GM19351 (cell line): ENCODE measurements around the gene CSDE1.

ENCODE experiments used
- ATAC-seq: cut with Tn5 transposase; IDR thresholded peaks from one replicate; pipeline ENCODE4 v1.9.1; 2021; ENCODE audit warnings: mild to moderate bottlenecking, moderate library complexity; ENCODE audit not compliant: unreplicated experiment

Gene CSDE1

GRCh38 chr1:114750780-114751179 is 7.0 kb downstream of the CSDE1 start:
- no peak for ATAC-seq

GRCh38 chr1:114749835-114750234 is 7.9 kb downstream of the CSDE1 start:
- ATAC-seq, result no peak

GRCh38 chr1:114746450-114747121 is 11.2 kb downstream of the CSDE1 start:
- no peak for ATAC-seq

- no peak for ATAC-seq
These were observed 12.5 kb downstream of the CSDE1 start for GRCh38 chr1:114745291-114745690.

- ATAC-seq, result no peak
These were observed 15.6 kb downstream of the CSDE1 start for GRCh38 chr1:114741963-114742746.

- ATAC-seq, result no peak
These were observed 17.5 kb downstream of the CSDE1 start for GRCh38 chr1:114740331-114740730.

DNA sequence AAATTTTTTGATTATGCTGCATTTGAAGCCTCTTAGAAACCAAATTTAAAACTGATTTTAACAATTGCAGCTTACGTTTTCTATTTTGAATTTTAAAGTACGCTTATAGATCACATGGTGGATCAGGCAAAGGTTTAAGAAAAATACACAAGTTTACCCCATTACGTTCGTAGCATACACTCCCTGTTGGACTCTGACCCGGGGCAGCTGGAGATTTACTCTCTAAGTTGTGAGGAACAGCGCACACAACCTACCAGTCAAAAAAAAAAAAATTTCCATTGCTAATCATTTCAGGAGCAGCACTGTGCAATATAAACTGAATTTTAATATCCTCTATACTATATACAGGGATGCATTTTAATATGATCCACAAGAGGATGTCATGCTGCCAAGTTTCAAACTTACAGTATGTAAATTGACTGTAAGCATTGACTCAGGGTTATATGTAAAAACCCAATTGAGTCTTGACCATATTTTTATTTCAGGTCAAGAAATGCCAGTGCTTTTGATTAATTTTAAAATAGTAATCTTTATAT is 20.4 kb downstream of the CSDE1 start:
- no peak for ATAC-seq

DNA sequence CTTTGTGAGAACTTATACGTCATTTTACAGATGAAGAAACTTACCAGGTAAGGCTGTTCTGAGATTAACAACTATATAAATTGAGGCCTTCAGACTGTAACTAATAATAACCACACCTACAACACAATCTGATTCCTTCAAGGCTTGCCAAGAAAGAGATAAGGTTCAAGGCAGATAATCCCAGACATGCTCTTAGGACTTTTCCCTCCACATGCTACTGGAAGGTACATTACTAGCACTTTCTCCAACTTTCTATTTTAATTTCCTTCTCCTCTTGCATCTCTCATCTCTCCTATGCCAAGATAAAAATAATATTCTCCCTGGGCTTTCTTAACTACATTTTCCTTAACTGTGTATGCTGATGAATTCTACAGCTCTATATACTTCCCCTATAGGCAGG is 22.3 kb downstream of the CSDE1 start:
- ATAC-seq, result no peak

- ATAC-seq, result no peak
These were observed 28.0 kb downstream of the CSDE1 start for GRCh38 chr1:114729782-114730181.

GRCh38 chr1:114728553-114728952 is 29.2 kb downstream of the CSDE1 start:
- no peak for ATAC-seq

GRCh38 chr1:114725230-114725629 is 32.6 kb downstream of the CSDE1 start:
- no peak for ATAC-seq

GRCh38 chr1:114723915-114724314 is 33.9 kb downstream of the CSDE1 start:
- no peak for ATAC-seq

DNA sequence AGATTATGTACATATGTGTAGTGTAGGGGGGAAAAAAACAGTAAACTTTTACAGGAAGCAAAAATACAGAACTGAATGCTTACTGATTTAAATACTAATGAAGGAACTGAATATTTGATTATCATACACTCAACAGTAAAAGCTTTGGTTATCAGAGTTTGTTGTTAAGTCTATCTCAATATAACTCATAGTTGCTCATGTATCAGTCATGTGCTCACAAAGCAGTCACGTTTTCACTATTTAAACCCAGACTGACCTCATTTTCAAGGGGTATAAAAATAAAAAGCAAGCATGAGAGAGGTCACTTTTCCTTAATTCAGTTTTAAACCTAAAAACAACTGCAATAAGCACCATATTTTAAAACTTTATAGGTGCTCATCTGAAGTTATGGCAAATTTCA is 34.3 kb downstream of the CSDE1 start:
- ATAC-seq, result no peak

GRCh38 chr1:114720492-114720891 is 37.3 kb downstream of the CSDE1 start:
- ATAC-seq, result no peak

- no peak for ATAC-seq
These were observed 38.4 kb downstream of the CSDE1 start for GRCh38 chr1:114719424-114719787.

GRCh38 chr1:114718661-114719423 is 38.9 kb downstream of the CSDE1 start:
- no peak for ATAC-seq

GRCh38 chr1:114716304-114717170 is 41.2 kb downstream of the CSDE1 start, which contains the start of gene NRAS:
Gene NRAS (minus strand): TSS chr1:114716771. CDS start chr1:114716160, 611 bp downstream.
- ATAC-seq, result peak; percentile 96

DNA sequence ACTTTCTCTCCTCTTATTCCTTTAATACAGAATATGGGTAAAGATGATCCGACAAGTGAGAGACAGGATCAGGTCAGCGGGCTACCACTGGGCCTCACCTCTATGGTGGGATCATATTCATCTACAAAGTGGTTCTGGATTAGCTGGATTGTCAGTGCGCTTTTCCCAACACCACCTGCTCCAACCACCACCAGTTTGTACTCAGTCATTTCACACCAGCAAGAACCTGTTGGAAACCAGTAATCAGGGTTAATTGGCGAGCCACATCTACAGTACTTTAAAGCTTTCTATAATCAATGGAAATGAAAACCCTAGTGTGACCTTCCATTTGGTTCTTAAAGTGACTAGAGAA is 41.9 kb downstream of the CSDE1 start:
- no peak for ATAC-seq

DNA sequence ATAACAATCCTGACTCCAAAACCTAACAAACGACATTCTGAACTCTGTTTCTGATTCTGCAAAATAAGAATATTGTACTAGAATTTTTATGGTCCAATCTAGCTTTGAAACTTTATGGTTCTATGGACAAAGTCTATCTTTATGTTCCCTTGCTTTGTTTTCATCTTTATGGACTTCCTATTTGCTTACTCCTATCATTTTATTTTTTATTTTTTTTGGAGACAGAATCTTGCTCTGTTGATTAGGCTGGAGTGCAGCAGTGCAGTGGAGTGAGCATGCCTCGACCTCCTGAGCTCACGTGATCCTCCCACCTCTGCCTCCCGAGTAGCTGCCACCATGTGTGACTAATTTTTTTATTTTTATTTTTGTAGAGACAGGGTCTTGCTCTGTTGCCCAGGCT is 44.8 kb downstream of the CSDE1 start:
- ATAC-seq, result no peak

DNA sequence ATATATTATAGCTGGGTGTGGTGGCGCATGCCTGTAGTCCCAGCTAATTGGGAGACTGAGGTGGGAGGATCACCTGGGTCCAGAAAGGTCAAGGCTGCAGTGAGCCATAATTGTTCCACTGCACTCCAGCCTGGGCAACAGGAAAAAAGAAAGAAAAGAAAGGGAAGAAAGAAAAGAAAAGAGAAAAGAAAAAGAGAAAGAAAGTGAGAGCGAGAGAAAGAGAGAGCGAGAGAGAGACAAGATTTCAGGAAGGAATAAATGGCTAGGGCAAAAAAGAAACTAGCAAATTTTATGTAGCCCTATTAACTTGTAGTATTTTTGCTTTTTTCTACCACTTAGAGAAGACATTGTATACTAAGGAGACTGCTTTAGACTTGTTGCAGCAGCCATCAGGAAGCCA is 47.4 kb downstream of the CSDE1 start:
- ATAC-seq, result no peak

GRCh38 chr1:114707604-114708003 is 50.2 kb downstream of the CSDE1 start:
- no peak for ATAC-seq
